Effector CD4-positive, alpha-beta T cell (primary cell): ENCODE measurements around the gene ZNF107.
"Not testable (repeated sequence)": the region's sequence is repeated elsewhere in the genome, so short reads cannot be mapped to it uniquely, and the experiment has no call there.

Experiments
- DNase-seq: peaks from one replicate; pipeline ENCODE4 v3.0.0-alpha.2; 2020

ZNF107 gene

DNA sequence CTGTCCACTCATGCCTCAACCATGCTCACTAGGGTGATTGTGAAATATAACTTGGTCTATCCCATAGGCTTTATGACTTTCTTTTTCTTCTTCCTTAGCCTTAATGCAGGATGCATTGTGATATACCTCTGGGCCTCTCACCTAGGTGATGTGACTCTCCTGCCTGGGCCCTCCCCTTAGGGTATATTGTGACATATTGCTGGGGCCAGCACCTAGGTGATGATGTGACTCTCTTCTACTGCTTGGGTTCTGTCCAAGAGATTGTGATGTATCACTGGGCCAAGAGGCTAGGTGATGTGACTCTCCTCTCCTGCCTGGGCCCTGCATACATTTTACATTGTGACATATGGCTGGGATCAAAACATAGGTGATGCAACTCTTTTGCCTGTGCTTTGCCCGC lies 14.7 kb upstream of the ZNF107 start:
- no peak for DNase-seq

DNA sequence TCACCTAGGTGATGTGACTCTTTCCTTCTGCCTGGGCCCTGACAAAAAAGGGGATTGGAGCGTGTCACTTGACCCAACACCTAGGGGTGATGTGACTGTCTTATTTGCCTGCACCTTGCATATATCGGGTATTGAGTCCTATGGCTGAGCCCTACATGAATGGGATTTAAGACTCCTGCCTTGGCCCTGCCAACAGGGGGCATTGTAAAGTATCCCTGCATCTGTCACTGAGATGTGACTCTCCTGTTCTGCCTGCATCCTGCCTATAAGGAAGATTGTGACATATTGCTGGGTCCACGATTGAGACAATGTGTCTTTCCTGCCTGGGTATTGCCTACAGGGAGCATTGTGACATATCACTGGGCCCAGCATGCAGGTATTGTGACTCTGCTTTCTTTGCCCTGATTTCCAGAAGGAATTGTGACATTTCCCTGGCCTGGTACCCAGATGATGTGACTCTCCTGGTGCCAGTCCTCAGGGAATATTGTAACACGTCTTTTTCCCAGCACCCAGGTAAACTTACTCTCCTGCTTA lies 14.2 kb upstream of the ZNF107 start:
- no peak for DNase-seq

DNA sequence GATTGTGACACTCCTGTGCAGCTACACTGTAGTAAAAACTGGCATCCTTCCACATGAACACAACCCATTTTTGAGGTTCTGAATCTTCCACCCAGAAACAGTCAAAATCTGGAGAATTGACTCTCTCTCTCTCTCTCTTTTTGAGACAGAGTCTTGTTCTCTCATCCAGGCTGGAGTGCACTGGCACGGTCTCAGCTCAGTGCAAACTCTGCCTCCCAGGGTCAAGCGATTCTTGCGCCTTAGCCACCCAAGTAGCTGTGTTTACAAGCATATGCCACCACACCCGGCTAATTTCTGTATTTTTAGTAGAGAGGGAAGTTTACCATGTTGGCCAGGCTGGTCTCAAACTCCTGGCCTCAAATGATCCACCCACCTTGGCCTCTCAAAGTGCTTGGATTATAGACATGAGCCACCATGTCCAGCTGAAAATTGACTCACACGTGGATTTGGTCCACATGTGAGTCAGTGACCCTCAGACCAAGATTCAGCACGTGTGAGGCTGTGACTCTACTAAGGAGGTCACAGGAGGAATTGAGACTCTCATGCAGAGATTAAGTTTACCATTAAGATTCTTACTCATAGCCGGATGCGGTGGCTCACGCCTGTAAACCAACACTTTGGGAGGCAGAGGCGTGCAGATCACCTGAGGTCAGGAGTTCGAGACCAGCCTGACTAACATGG lies 12.1 kb upstream of the ZNF107 start:
- DNase-seq = no peak

- DNase-seq = no peak
These were observed 11.0 kb upstream of the ZNF107 start for GRCh38 chr7:64654796-64655548.

DNA sequence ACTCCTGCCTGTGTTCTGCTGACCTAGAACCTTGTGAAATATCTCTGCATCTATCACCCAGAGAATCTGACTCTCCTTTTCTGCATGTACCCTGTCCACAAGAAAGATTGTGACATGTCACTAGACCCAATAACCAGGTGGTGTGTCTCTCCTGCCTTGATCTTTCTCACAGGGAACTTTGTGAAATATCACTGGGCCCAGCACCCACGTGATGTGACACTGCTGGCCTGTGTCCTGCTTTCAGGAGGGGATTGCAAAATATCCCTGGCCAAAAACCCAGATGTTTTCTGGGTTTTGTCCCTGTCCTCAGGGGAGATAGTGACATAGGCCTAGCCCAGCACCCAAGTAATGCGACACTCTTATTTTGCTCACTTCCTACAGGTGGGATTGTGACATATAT lies 10.1 kb upstream of the ZNF107 start:
- DNase-seq = no peak

DNA sequence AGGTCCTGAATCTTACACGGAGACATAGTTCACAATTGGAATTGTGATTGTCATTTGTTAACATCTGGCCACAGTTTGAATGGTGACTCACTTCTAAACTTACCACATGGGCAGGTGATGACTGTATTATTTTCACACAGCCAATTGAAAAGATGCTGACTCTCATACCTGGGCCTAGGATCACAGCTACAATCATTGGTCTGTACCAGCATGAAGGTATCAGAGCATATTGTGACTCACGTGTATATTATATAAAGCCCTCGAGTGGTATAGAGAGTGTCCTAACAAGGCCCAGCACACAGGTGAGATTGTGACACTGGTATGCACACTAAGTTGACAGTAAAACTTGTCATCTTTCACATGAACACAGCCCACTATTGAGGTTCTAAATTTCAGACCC lies 9.4 kb upstream of the ZNF107 start:
- DNase-seq = no peak

DNA sequence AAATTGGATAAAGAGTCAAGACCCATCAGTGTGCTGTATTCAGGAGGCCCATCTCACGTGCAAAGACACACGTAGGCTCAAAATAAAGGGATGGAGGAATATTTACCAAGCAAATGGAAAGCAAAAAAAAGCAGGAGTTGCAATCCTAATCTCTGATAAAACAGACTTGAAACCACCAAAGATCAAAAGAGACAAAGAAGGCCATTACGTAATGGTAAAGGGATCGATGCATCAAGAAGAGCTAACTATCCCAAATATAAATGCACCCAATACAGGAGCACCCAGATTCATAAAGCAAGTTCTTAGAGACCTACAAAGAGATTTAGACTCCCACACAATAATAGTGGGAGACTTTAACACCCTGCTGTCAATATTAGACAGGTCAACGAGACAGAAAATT lies 3.8 kb upstream of the ZNF107 start:
- not testable (repeated sequence) for DNase-seq

GRCh38 chr7:64666663-64667050 lies 724 bp downstream of the ZNF107 start:
- no peak for DNase-seq

GRCh38 chr7:64667311-64667710 lies 1.4 kb downstream of the ZNF107 start:
- no peak for DNase-seq

DNA sequence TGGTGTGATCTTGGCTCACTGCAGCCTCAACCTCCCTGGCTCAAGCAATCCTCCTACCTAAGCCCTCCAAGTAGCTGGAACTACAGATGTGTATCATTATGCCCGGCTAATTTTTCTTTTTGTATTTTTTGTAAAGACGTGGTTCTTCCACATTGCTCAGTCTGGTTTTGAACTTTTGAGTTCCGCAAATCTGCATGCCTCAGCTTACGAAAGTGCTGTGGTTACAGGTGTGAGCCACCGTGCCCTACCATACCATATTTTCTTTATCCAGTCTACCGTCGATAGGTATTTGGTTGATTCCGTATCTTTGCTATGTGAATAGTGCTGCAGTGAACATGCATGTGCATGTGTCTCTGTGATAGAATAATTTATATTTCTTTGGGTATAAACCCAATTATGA lies 6.5 kb downstream of the ZNF107 start:
- DNase-seq = no peak

DNA sequence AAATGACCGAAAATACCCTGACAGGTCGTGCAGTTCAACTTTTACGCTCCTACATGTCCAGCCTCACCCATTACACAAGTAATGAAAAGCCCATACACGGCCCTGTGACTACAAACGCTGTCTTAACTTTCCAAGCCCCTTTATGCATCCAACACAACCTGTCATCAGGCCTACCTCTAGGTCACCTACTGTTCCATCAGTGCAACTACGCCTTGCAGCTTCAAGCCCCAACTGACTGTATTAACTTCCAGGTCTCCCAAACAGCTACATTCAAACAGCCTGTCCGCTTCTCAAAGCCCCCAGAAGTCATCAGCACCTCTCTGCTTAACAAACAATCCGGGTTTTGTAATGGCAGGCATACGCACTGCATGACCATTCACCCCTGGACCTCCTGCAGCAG lies 19.2 kb downstream of the ZNF107 start:
- no peak for DNase-seq

GRCh38 chr7:64685741-64686140 lies 19.8 kb downstream of the ZNF107 start:
- DNase-seq = no peak

GRCh38 chr7:64686493-64687184 lies 20.7 kb downstream of the ZNF107 start:
- no peak for DNase-seq

GRCh38 chr7:64687249-64687648 lies 21.3 kb downstream of the ZNF107 start:
- DNase-seq = no peak

DNA sequence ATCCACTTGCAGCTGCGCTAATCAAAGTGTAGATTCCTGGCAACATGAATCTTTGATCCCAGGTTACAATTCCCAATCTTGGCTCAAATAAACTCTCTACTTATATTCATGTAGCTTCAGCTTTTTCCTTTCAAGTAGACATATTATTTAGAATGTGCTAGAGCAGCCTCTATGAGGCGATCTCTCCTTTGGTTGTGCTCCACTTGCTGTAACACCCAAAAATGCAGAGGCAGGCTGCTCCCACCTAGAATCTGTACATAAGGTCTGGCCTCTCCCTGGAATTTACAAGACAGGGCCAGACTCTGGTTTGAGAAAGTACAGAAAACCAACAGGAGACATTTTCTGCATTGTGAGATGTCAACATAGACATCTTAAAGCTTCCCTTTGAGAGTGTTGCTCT lies 23.1 kb downstream of the ZNF107 start:
- DNase-seq = no peak

DNA sequence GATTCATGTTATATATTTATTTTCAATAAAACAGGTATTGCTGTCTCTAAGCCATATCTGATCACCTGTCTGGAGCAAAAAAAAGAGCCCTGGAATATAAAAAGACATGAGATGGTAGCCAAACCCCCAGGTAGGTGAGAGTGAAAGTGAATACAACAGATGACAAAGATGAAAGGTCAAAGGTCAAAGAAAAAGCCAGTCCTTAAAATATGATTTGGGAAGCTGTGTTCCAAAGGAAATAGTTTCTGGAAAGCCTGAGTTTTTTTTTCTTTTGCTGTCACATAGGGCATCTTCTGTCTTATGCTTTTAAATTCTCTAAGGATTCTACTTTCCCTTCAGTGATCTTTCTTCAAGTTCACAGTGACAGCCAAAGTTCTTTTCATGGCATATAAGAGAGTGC lies 25.9 kb downstream of the ZNF107 start:
- DNase-seq = no peak

DNA sequence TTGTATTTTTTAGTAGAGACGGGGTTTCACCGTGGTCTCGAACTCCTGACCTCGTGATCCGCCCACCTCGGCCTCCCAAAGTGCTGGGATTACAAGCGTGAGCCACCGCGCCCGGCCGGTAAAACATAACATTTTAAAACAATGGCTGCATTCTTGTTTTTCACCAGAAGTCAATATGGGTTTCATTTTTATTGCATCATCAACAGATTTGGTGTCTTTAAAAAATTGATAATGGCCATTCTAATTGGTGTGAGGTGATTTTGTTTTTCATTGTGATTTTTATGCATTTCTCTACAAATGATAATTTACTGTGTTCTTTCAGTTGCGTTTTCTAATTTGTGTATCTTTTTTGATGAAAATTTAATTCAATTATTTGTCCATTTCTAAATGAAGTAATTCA lies 31.9 kb downstream of the ZNF107 start:
- not testable (repeated sequence) for DNase-seq

DNA sequence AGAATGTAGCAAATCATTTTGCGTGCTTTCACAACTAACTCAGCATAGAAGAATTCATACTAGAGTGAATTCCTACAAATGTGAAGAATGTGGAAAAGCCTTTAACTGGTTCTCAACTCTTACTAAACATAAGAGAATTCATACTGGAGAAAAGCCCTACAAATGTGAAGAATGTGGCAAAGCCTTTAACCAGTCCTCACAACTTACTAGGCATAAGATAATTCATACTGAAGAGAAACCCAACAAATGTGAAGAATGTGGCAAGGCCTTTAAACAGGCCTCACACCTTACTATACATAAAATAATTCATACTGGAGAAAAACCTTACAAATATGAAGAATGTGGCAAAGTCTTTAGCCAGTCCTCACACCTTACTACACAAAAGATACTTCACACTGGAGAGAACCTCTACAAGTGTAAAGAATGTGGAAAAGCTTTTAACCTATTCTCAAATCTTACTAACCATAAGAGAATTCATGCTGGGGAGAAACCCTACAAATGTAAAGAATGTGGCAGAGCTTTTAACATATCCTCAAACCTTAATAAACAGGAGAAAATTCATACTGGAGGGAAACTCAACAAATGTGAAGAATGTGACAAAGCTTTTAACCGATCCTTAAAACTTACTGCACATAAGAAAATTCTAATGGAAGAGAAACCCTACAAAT lies 40.8 kb downstream of the ZNF107 start:
- DNase-seq = no peak

GRCh38 chr7:64717896-64718295 lies 52.0 kb downstream of the ZNF107 start:
- DNase-seq = not testable (repeated sequence)

GRCh38 chr7:64729089-64729848 lies 63.3 kb downstream of the ZNF107 start:
- DNase-seq = no peak

DNA sequence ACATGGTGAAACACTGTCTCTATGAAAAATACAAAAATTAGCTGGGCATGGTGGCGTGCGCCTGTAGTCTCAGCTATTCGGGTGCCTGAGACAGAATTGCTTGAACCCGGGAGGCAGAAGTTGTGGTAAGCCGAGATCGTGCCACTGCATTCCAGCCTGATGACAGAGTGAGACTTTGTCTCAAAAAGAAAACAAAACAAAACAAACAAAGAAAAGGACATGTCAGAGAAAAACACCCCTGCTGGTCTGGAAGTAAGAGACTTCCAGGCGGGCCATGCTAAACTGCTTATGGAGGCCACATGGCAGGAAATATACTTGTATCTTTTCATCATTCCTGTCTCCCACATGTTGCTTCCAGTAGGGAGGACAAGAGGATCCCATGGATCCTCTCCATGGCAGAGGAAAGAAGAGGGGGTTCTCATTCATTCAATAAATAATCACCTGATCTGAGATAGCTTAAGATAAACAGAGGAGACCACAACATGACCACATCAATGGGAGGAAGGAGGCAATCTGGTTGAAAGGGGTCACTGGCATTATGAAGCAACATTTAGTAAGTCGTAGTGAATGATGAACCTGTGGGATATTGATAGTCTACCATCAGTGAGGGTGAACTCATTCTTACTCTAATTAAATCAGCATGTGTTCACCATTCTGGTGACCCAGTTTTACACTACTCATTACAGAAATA lies 67.8 kb downstream of the ZNF107 start:
- DNase-seq = no peak

DNA sequence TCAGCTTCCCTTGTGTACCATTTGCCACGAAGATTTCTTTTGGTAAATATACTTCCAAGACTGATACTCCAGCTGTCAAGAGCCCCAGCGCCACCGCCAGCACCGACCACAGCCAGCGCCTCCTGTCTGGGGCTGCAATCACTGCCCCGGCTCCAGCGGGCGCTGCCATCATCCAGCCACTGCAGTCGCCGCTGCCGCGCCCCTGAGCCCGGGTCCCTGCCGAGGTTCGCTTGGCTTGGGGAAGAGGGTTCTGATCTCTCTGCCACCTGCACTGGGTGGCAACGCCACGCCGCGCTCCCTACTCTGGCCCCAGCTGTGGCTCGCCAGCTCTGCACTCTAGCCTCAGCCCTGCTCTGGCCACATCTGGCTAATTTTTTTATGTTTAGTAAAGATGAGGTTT lies 70.6 kb downstream of the ZNF107 start:
- no peak for DNase-seq
